Fibroblast of lung (primary cell): ENCODE measurements around the gene VAMP1.

Source experiments
- CTCF ChIP-seq, 2 donors: IDR thresholded peaks in 1 of 2; conservative IDR thresholded peaks in 1 of 2; 1 replicate in 1 of 2; 2 replicates in 1 of 2; pipeline ENCODE4 v1.5.1; 2011 to 2012; ENCODE audit warnings: low read length in 2 of 2, control low read depth in 1 of 2, inconsistent platforms in 1 of 2, low read depth in 1 of 2, mild to moderate bottlenecking in 1 of 2
- EZH2 ChIP-seq: IDR thresholded peaks from 2 replicates; pipeline ENCODE4 v1.5.1; 2012; ENCODE audit warnings: low read length, control low read depth, mild to moderate bottlenecking; ENCODE audit errors: missing control alignments

GRCh38 chr12:6466184-6466573 lies 4.3 kb downstream of the VAMP1 start:
- TF ChIP-seq CTCF (conservative IDR thresholded peaks at IDR 0.05 in 1 of 2, IDR thresholded peaks at IDR 0.05 in 1 of 2; ENCODE audit: low read depth in 1 of 2, low read length in 2 of 2) = no peak
- TF ChIP-seq EZH2 = no peak
